SK-N-SH (cell line): Measurements from ENCODE around the gene CLIC3.

Source experiments
- CHD2 ChIP-seq: fragments of 150-350 bp; IDR thresholded peaks from 2 replicates; pipeline ENCODE4 v1.6.1; 2018; ENCODE audit warnings: low read length; ENCODE audit not compliant: partially characterized antibody
- MAX ChIP-seq: IDR thresholded peaks from 2 replicates; pipeline ENCODE4 v1.4.0; 2012; ENCODE audit warnings: low read depth
- NFIC ChIP-seq: IDR thresholded peaks from 2 replicates; pipeline ENCODE4 v1.4.0; 2012; ENCODE audit warnings: borderline replicate concordance
- NRF1 ChIP-seq: IDR thresholded peaks from 2 replicates; pipeline ENCODE4 v1.6.1; 2012; ENCODE audit warnings: low read depth, mild to moderate bottlenecking, low read length
- PBX3 ChIP-seq: IDR thresholded peaks from 2 replicates; pipeline ENCODE4; 2012
- RAD21 ChIP-seq: IDR thresholded peaks from 2 replicates; pipeline ENCODE4 v1.6.1; 2012; ENCODE audit warnings: mild to moderate bottlenecking, low read length
- SIN3A ChIP-seq: IDR thresholded peaks from 2 replicates; pipeline ENCODE4 v1.6.1; 2012; ENCODE audit warnings: low read depth, mild to moderate bottlenecking, low read length, moderate library complexity, borderline replicate concordance
- TAF1 ChIP-seq: IDR thresholded peaks from 2 replicates; pipeline ENCODE4 v1.6.1; 2012; ENCODE audit warnings: low read depth, mild to moderate bottlenecking, low read length, moderate library complexity, borderline replicate concordance
- TCF12 ChIP-seq: IDR thresholded peaks from 2 replicates; pipeline ENCODE4 v1.4.0; 2012
- TF ChIP-seq, protein P1 (sequence below): fragments of 200-600 bp; sonication (generic); IDR thresholded peaks from 2 replicates; pipeline ENCODE4 v1.6.1; 2017; ENCODE audit warnings: antibody characterized with exemption, mild to moderate bottlenecking, moderate library complexity
- TF ChIP-seq, protein P2 (sequence below): IDR thresholded peaks from 2 replicates; pipeline ENCODE4 v1.4.0; 2012; ENCODE audit warnings: low read depth, borderline replicate concordance

GRCh38 chr9:137009938-137010732 lies 13.8 kb upstream of the CLIC3 start:
- TF ChIP-seq NFIC (no peak), TCF12 (no peak), PBX3 (no peak), SIN3A (no peak), RAD21 (no peak), TAF1 (no peak), NRF1 (no peak), MAX (no peak), CHD2 (no peak)
- TF ChIP-seq, protein P1, sequence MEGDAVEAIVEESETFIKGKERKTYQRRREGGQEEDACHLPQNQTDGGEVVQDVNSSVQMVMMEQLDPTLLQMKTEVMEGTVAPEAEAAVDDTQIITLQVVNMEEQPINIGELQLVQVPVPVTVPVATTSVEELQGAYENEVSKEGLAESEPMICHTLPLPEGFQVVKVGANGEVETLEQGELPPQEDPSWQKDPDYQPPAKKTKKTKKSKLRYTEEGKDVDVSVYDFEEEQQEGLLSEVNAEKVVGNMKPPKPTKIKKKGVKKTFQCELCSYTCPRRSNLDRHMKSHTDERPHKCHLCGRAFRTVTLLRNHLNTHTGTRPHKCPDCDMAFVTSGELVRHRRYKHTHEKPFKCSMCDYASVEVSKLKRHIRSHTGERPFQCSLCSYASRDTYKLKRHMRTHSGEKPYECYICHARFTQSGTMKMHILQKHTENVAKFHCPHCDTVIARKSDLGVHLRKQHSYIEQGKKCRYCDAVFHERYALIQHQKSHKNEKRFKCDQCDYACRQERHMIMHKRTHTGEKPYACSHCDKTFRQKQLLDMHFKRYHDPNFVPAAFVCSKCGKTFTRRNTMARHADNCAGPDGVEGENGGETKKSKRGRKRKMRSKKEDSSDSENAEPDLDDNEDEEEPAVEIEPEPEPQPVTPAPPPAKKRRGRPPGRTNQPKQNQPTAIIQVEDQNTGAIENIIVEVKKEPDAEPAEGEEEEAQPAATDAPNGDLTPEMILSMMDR, result no peak
- TF ChIP-seq, protein P2, sequence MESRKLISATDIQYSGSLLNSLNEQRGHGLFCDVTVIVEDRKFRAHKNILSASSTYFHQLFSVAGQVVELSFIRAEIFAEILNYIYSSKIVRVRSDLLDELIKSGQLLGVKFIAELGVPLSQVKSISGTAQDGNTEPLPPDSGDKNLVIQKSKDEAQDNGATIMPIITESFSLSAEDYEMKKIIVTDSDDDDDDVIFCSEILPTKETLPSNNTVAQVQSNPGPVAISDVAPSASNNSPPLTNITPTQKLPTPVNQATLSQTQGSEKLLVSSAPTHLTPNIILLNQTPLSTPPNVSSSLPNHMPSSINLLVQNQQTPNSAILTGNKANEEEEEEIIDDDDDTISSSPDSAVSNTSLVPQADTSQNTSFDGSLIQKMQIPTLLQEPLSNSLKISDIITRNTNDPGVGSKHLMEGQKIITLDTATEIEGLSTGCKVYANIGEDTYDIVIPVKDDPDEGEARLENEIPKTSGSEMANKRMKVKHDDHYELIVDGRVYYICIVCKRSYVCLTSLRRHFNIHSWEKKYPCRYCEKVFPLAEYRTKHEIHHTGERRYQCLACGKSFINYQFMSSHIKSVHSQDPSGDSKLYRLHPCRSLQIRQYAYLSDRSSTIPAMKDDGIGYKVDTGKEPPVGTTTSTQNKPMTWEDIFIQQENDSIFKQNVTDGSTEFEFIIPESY, result no peak
